ENCODE measurements around the gene IMPDH1.

- TF ChIP-seq, protein P1, sequence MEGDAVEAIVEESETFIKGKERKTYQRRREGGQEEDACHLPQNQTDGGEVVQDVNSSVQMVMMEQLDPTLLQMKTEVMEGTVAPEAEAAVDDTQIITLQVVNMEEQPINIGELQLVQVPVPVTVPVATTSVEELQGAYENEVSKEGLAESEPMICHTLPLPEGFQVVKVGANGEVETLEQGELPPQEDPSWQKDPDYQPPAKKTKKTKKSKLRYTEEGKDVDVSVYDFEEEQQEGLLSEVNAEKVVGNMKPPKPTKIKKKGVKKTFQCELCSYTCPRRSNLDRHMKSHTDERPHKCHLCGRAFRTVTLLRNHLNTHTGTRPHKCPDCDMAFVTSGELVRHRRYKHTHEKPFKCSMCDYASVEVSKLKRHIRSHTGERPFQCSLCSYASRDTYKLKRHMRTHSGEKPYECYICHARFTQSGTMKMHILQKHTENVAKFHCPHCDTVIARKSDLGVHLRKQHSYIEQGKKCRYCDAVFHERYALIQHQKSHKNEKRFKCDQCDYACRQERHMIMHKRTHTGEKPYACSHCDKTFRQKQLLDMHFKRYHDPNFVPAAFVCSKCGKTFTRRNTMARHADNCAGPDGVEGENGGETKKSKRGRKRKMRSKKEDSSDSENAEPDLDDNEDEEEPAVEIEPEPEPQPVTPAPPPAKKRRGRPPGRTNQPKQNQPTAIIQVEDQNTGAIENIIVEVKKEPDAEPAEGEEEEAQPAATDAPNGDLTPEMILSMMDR (IDR thresholded peaks at IDR 0.05), result no peak
- TF ChIP-seq POLR2A (IDR thresholded peaks at IDR 0.05), result no peak
These were observed 36.2 kb downstream of the IMPDH1 start for GRCh38 chr7:128373606-128374005.
